Spleen (tissue), 7 donors: ENCODE measurements around the gene PSMD1.

ENCODE experiments used
- CTCF ChIP-seq, 11 experiments: fragments of 200-600 bp in 7 of 11; fragments of 450-650 bp in 4 of 11; sonication (generic) in 4 of 11; IDR thresholded peaks in 8 of 11; conservative IDR thresholded peaks in 3 of 11; 1 replicate in 7 of 11; 2 replicates in 4 of 11; pipeline versions ENCODE4 v1.4.0 to v1.8.0; 2016 to 2021; ENCODE audit warnings: antibody characterized with exemption in 11 of 11, inconsistent platforms in 4 of 11, mild to moderate bottlenecking in 1 of 11
- POLR2A ChIP-seq, 3 donors: fragments of 450-650 bp; IDR thresholded peaks; one replicate each; pipeline ENCODE4 v1.5.1; 2017; ENCODE audit warnings: antibody characterized with exemption in 3 of 3, mild to moderate bottlenecking in 1 of 3
- donor health status: DM: no; HTN: no; CAD: no; lungs with moderate emphysema.
- donor health status: DM: no; HTN: no; CAD: no.
- donor health status: DM: no; HTN: no; CAD: no.

- TF ChIP-seq CTCF (IDR thresholded peaks at IDR 0.05 in 8 of 11, conservative IDR thresholded peaks at IDR 0.05 in 3 of 11) (no peak), POLR2A (IDR thresholded peaks at IDR 0.05) (no peak)
Observed at GRCh38 chr2:231144896-231145295, 88.2 kb downstream of the PSMD1 start.
